Smooth muscle cell (in vitro differentiated cells): ENCODE results near the gene OSMR. TPM values are rescaled to one million over a fixed set of nuclear protein-coding genes. Genes with fewer than 3 reads are reported as not detected.

Source experiments
- DNase-seq: peaks from one replicate; lab custom pipeline; 2025; ENCODE audit not compliant: unreplicated experiment; lab: John Stamatoyannopoulos, UW
- H2AFZ ChIP-seq: fragments of 200-600 bp; sonication (generic); 2 replicates; pipeline ENCODE4 v1.6.0; 2016; ENCODE audit warnings: antibody characterized with exemption, low read depth, mild to moderate bottlenecking
- H3F3A ChIP-seq: fragments of 200-600 bp; sonication (generic); 2 replicates; pipeline ENCODE4 v1.6.0; 2017; ENCODE audit warnings: antibody characterized with exemption, low read depth
- H3K27ac ChIP-seq: fragments of 200-600 bp; sonication (generic); 2 replicates; pipeline ENCODE4 v1.5.1; 2016; ENCODE audit warnings: low read depth, mild to moderate bottlenecking
- H3K27me3 ChIP-seq: fragments of 200-600 bp; sonication (generic); 2 replicates; pipeline ENCODE4 v1.6.1; 2016; ENCODE audit warnings: low read depth, mild to moderate bottlenecking
- H3K36me3 ChIP-seq: fragments of 200-600 bp; sonication (generic); 2 replicates; pipeline ENCODE4 v1.5.1; 2016; ENCODE audit warnings: low read depth
- H3K4me1 ChIP-seq: fragments of 200-600 bp; sonication (generic); 2 replicates; pipeline ENCODE4 v1.5.1; 2016; ENCODE audit warnings: low read depth
- H3K4me2 ChIP-seq: fragments of 200-600 bp; sonication (generic); 2 replicates; pipeline ENCODE4 v1.6.0; 2016; ENCODE audit warnings: mild to moderate bottlenecking
- H3K4me3 ChIP-seq: fragments of 200-600 bp; sonication (generic); 2 replicates; pipeline ENCODE4 v1.5.1; 2016; ENCODE audit warnings: mild to moderate bottlenecking
- H3K79me2 ChIP-seq: fragments of 200-600 bp; sonication (generic); 2 replicates; pipeline ENCODE4 v1.6.0; 2016; ENCODE audit warnings: low read depth, mild to moderate bottlenecking
- H3K9ac ChIP-seq: fragments of 200-600 bp; sonication (generic); 2 replicates; pipeline ENCODE4 v1.6.0; 2016; ENCODE audit warnings: low read depth
- H3K9me3 ChIP-seq: fragments of 200-600 bp; sonication (generic); replicated peaks from 2 replicates; pipeline ENCODE4 v1.5.1; 2016; ENCODE audit warnings: low read depth
- H4K20me1 ChIP-seq: fragments of 200-600 bp; sonication (generic); 2 replicates; pipeline ENCODE4 v1.6.0; 2016; ENCODE audit warnings: low read depth
- CTCF ChIP-seq: fragments of 200-600 bp; sonication (generic); IDR thresholded peaks from 2 replicates; pipeline ENCODE4 v1.5.1; 2017; ENCODE audit warnings: borderline replicate concordance, mild to moderate bottlenecking, antibody characterized with exemption; ENCODE audit not compliant: insufficient read depth, poor library complexity, severe bottlenecking
- WGBS: methylation state at CpG from one replicate; pipeline ENCODE4 v1.1.7; 2016; ENCODE audit warnings: low lambda C conversion rate; 5-methylcytosine and 5-hydroxymethylcytosine counted together
- polyA plus RNA-seq: library from polyadenylated mRNA; unstranded; fragments of >200 nt; fragmentation: Nextera tagmentation; extraction: Ambion mirVana; gene quantifications from 2 replicates; pipeline ENCODE4 v1.2.1, GENCODE V29; 2016
- total RNA-seq: library from RNA; depleted of rRNA; stranded (reverse); fragments of >200 nt; gene quantifications from 2 replicates; pipeline ENCODE4 v1.2.3, GENCODE V29; 2014

The OSMR gene
- total and polyA plus RNA-seq, 2 experiments from 2014 or later = 31.8 to 52.5 TPM

DNA sequence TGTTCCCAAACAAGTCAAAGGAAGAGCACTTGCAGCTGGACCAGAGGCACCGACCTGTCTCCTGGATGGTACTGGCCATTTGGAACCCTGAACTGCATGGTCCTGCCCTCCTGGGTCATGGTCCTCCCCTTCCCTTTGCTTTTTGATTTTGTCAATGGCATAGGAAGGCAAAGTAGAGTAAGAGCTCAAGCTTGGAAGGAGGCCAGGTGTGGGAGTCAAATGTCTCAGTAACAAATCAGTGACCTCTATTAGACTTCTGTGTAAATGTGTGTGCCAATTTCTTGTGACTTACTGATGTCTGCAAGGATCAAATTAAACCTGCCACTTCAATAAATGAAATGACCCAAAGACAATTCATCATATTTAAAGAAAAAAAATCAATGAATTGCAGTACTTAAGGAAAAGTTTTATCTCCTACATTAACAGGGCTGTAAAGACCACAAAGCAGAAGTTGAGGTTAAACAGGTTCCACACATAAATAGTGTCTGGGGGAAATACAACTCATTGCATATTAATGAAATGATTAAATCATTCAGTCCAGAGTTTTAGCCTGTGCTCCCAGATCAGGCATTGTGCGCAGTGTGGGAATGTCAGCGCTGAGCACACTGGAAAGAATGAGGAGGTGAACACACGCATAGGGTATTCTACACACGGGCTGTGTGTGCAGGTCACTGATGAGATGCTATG, 32.7 kb downstream of the OSMR start:
- Histone ChIP-seq H2AFZ (no peak overlapping the region), H3K79me2 (peaks cover 11% of the 10 kb centered on the region), H3K36me3 (peaks cover 15% of the 10 kb centered on the region), H4K20me1 (no peaks in the 10 kb centered on the region), H3K27me3 (no peaks in the 10 kb centered on the region), H3K9me3 (no peaks in the 10 kb centered on the region), H3K9ac (no peak overlapping the region), H3K4me1 (no peaks in the 10 kb centered on the region), H3K4me2 (no peak overlapping the region), H3K4me3 (no peak overlapping the region), H3F3A (no peaks in the 10 kb centered on the region), H3K27ac (no peak overlapping the region)
- no peak for DNase-seq
- WGBS = 97% methylated on average over 5 of the region's 5 CpGs
- TF ChIP-seq CTCF = no peak

DNA sequence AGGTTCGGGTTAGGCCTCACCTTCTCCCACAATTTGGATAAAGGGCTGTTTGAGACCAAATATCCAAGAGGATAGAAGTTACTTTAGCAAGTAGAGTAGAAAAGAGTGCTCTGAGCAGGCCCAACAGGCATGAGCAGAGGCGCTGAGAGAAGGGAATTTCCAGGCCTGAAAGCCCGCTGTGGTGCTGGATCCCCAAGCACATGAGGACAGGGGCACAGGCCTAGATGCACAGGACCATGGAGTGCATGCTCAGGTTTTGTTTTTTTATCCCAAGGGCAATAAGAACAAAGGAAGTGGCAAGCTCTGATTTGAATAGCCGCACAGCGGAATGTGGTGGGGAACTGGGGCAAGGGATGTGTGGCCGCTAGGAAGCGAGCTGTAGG, 33.3 kb downstream of the OSMR start:
- peaks cover 20% of the 10 kb centered on the region for H3K36me3 ChIP-seq
- 97% methylated on average over 7 of the region's 7 CpGs for WGBS

GRCh38 chr5:38883842-38884241, 38.0 kb downstream of the OSMR start:
- 94% methylated on average over 3 of the region's 3 CpGs for WGBS

More for the DNA sequence above, 33.3 kb downstream of the OSMR start:
- Histone ChIP-seq H3K27me3 (no peaks in the 10 kb centered on the region), H3K9ac (no peak overlapping the region), H2AFZ (no peak overlapping the region), H3K4me3 (no peak overlapping the region), H3K9me3 (no peaks in the 10 kb centered on the region), H3K27ac (no peak overlapping the region), H3K4me1 (no peaks in the 10 kb centered on the region), H4K20me1 (no peaks in the 10 kb centered on the region), H3K79me2 (peaks cover 8% of the 10 kb centered on the region), H3F3A (no peaks in the 10 kb centered on the region), H3K4me2 (no peak overlapping the region)
- no peak for DNase-seq
- TF ChIP-seq CTCF = no peak

More at GRCh38 chr5:38883842-38884241, 38.0 kb downstream of the OSMR start:
- Histone ChIP-seq H3K4me3 (no peak overlapping the region), H3K36me3 (peaks cover 28% of the 10 kb centered on the region), H3K9ac (no peak overlapping the region), H3F3A (no peaks in the 10 kb centered on the region), H3K79me2 (no peaks in the 10 kb centered on the region), H3K9me3 (no peaks in the 10 kb centered on the region), H4K20me1 (no peaks in the 10 kb centered on the region), H3K4me1 (no peaks in the 10 kb centered on the region), H2AFZ (no peak overlapping the region), H3K27ac (no peak overlapping the region), H3K27me3 (no peaks in the 10 kb centered on the region), H3K4me2 (no peak overlapping the region)
- no peak for TF ChIP-seq CTCF
- no peak for DNase-seq
